ENCODE data around the gene SUSD4. TPM values are rescaled to one million over a fixed set of nuclear protein-coding genes. Genes with fewer than 3 reads are reported as not detected.

Gene SUSD4
- total RNA-seq, 1 donor from 2014 or later = 0.84 TPM

- Histone ChIP-seq H3K4me3 (ENCODE audit: low read depth, low read length) (no peak overlapping the region), H3K27me3 (ENCODE audit: control insufficient read depth, insufficient read depth, low read length) (no peaks in the 10 kb centered on the region), H3K36me3 (ENCODE audit: control insufficient read depth, insufficient read depth, low read length) (no peaks in the 10 kb centered on the region)
- DNase-seq (ENCODE audit: low read depth) = peak; percentile 54
- no peak for TF ChIP-seq CTCF (IDR thresholded peaks at IDR 0.05; ENCODE audit: insufficient read depth, low read length, poor library complexity, severe bottlenecking)
Measured at GRCh38 chr1:223331929-223332328, 32.0 kb downstream of the SUSD4 start.

- no peak for DNase-seq (ENCODE audit: low read depth)
- no peak overlapping the region for H3K4me3 ChIP-seq (ENCODE audit: low read depth, low read length)
- H3K27me3 ChIP-seq (ENCODE audit: control insufficient read depth, insufficient read depth, low read length) = no peaks in the 10 kb centered on the region
- no peaks in the 10 kb centered on the region for H3K36me3 ChIP-seq (ENCODE audit: control insufficient read depth, insufficient read depth, low read length)
- no peak for TF ChIP-seq CTCF (IDR thresholded peaks at IDR 0.05; ENCODE audit: insufficient read depth, low read length, poor library complexity, severe bottlenecking)
Measured at GRCh38 chr1:223331301-223331700, 32.7 kb downstream of the SUSD4 start.

- Histone ChIP-seq H3K27me3 (ENCODE audit: control insufficient read depth, insufficient read depth, low read length) (no peaks in the 10 kb centered on the region), H3K36me3 (ENCODE audit: control insufficient read depth, insufficient read depth, low read length) (no peaks in the 10 kb centered on the region), H3K4me3 (ENCODE audit: low read depth, low read length) (no peak overlapping the region)
- no peak for DNase-seq (ENCODE audit: low read depth)
- no peak for TF ChIP-seq CTCF (IDR thresholded peaks at IDR 0.05; ENCODE audit: insufficient read depth, low read length, poor library complexity, severe bottlenecking)
Measured at GRCh38 chr1:223330466-223330865, 33.5 kb downstream of the SUSD4 start.

- Histone ChIP-seq H3K36me3 (ENCODE audit: control insufficient read depth, insufficient read depth, low read length) (no peaks in the 10 kb centered on the region), H3K4me3 (ENCODE audit: low read depth, low read length) (no peak overlapping the region), H3K27me3 (ENCODE audit: control insufficient read depth, insufficient read depth, low read length) (no peaks in the 10 kb centered on the region)
- TF ChIP-seq CTCF (IDR thresholded peaks at IDR 0.05; ENCODE audit: insufficient read depth, low read length, poor library complexity, severe bottlenecking) = no peak
- DNase-seq (ENCODE audit: low read depth) = no peak
Measured at GRCh38 chr1:223329664-223330415, 34.1 kb downstream of the SUSD4 start.

GRCh38 chr1:223329252-223329651 lies 34.7 kb downstream of the SUSD4 start:
- Histone ChIP-seq H3K4me3 (ENCODE audit: low read depth, low read length) (no peak overlapping the region), H3K27me3 (ENCODE audit: control insufficient read depth, insufficient read depth, low read length) (peaks cover 2% of the 10 kb centered on the region), H3K36me3 (ENCODE audit: control insufficient read depth, insufficient read depth, low read length) (no peaks in the 10 kb centered on the region)
- no peak for DNase-seq (ENCODE audit: low read depth)
- no peak for TF ChIP-seq CTCF (IDR thresholded peaks at IDR 0.05; ENCODE audit: insufficient read depth, low read length, poor library complexity, severe bottlenecking)

- TF ChIP-seq CTCF (IDR thresholded peaks at IDR 0.05; ENCODE audit: insufficient read depth, low read length, poor library complexity, severe bottlenecking) = no peak
- Histone ChIP-seq H3K27me3 (ENCODE audit: control insufficient read depth, insufficient read depth, low read length) (peaks cover 2% of the 10 kb centered on the region), H3K36me3 (ENCODE audit: control insufficient read depth, insufficient read depth, low read length) (no peaks in the 10 kb centered on the region), H3K4me3 (ENCODE audit: low read depth, low read length) (no peak overlapping the region)
- no peak for DNase-seq (ENCODE audit: low read depth)
Measured at GRCh38 chr1:223328566-223328965, 35.4 kb downstream of the SUSD4 start.
